ENCODE measurements around the gene EPHA3. TPM values are rescaled to one million over a fixed set of nuclear protein-coding genes. Genes with fewer than 3 reads are reported as not detected.

Gene EPHA3
- total and polyA plus RNA-seq, 9 of the 15 experiments (the other 6 are each of a cell fraction or from before 2014, with no cell fraction given), result not detected

- intact Hi-C loops (cut with micrococcal nuclease), result no loop called here
- POLR2A ChIA-PET, result no interaction called here
- Histone ChIP-seq H3K9me3 (replicated peaks; ENCODE audit: control insufficient read depth, insufficient read depth, low read depth, low read length) (no peaks in the 10 kb centered on the region), H4K20me1 (replicated peaks; ENCODE audit: control insufficient read depth, insufficient read depth, low read length) (no peaks in the 10 kb centered on the region), H3K4me3 (no peak overlapping the region), H2AFZ (ENCODE audit: low read depth, low read length) (no peak overlapping the region), H3K9ac (ENCODE audit: insufficient read depth in 1 of 2, low read depth in 2 of 2, low read length in 2 of 2) (no peak overlapping the region), H3K79me2 (ENCODE audit: control insufficient read depth, insufficient read depth, low read length) (no peaks in the 10 kb centered on the region), H3K9me1 (ENCODE audit: control insufficient read depth, insufficient read depth, low read length) (no peaks in the 10 kb centered on the region), H3K36me3 (ENCODE audit: control insufficient read depth, insufficient read depth, low read length) (no peaks in the 10 kb centered on the region), H3K27ac (ENCODE audit: extremely low read depth, low read depth, low read length) (no peak overlapping the region), H3K4me1 (replicated peaks in 1 of 2; ENCODE audit: control insufficient read depth in 2 of 2, insufficient read depth in 2 of 2, low read length in 2 of 2) (no peaks in the 10 kb centered on the region), H3K4me2 (ENCODE audit: insufficient read depth, low read length) (no peak overlapping the region), H3K27me3 (ENCODE audit: control insufficient read depth in 2 of 2, insufficient read depth in 2 of 2, low read length in 2 of 2) (no peaks in the 10 kb centered on the region)
- 0% methylated on average over 1 of the region's 1 CpG for WGBS (ENCODE audit: insufficient coverage, low coverage, missing lambda C conversion rate)
- CTCF ChIA-PET (ENCODE audit: low intra/inter-chr PET ratio), result no interaction called here
- no peak for FAIRE-seq
- DNase-seq (ENCODE audit: extremely low read depth in 1 of 4, low spot score in 3 of 4), result no peak
- BruUV-seq (replicated peaks), result no TSS peak
- no peak for TF ChIP-seq MEIS2 (IDR thresholded peaks at IDR 0.05; ENCODE audit: partially characterized antibody)
- no peak for TF ChIP-seq RBM39 (optimal IDR thresholded peaks at IDR 0.05; ENCODE audit: low read depth, low read length)
- no peak for TF ChIP-seq PCBP1 (IDR thresholded peaks at IDR 0.05; ENCODE audit: low read depth, low read length, poor library complexity, severe bottlenecking)
- TF ChIP-seq, protein P1, sequence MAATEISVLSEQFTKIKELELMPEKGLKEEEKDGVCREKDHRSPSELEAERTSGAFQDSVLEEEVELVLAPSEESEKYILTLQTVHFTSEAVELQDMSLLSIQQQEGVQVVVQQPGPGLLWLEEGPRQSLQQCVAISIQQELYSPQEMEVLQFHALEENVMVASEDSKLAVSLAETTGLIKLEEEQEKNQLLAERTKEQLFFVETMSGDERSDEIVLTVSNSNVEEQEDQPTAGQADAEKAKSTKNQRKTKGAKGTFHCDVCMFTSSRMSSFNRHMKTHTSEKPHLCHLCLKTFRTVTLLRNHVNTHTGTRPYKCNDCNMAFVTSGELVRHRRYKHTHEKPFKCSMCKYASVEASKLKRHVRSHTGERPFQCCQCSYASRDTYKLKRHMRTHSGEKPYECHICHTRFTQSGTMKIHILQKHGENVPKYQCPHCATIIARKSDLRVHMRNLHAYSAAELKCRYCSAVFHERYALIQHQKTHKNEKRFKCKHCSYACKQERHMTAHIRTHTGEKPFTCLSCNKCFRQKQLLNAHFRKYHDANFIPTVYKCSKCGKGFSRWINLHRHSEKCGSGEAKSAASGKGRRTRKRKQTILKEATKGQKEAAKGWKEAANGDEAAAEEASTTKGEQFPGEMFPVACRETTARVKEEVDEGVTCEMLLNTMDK (IDR thresholded peaks at IDR 0.05; ENCODE audit: borderline replicate concordance, insufficient read depth, low read depth, low read length, poor library complexity, severe bottlenecking), result no peak
- TF ChIP-seq, protein P2, sequence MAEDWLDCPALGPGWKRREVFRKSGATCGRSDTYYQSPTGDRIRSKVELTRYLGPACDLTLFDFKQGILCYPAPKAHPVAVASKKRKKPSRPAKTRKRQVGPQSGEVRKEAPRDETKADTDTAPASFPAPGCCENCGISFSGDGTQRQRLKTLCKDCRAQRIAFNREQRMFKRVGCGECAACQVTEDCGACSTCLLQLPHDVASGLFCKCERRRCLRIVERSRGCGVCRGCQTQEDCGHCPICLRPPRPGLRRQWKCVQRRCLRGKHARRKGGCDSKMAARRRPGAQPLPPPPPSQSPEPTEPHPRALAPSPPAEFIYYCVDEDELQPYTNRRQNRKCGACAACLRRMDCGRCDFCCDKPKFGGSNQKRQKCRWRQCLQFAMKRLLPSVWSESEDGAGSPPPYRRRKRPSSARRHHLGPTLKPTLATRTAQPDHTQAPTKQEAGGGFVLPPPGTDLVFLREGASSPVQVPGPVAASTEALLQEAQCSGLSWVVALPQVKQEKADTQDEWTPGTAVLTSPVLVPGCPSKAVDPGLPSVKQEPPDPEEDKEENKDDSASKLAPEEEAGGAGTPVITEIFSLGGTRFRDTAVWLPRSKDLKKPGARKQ (CRISPR knock-in tag; IDR thresholded peaks at IDR 0.05), result no peak
- TF ChIP-seq TBL1XR1 (IDR thresholded peaks at IDR 0.05; ENCODE audit: low read length in 2 of 2), result no peak
- TF ChIP-seq, protein P3, sequence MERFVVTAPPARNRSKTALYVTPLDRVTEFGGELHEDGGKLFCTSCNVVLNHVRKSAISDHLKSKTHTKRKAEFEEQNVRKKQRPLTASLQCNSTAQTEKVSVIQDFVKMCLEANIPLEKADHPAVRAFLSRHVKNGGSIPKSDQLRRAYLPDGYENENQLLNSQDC (CRISPR knock-in tag; IDR thresholded peaks at IDR 0.05), result no peak
- no peak for TF ChIP-seq XRCC4 (IDR thresholded peaks at IDR 0.05; ENCODE audit: extremely low read depth, insufficient read depth, insufficient read length)
- no peak for TF ChIP-seq ZBED1 (IDR thresholded peaks at IDR 0.05)
- TF ChIP-seq NRF1 (conservative IDR thresholded peaks at IDR 0.05 in 1 of 2, IDR thresholded peaks at IDR 0.05 in 1 of 2), result no peak
- no peak for TF ChIP-seq ZBTB7A (IDR thresholded peaks at IDR 0.05; ENCODE audit: borderline replicate concordance, control insufficient read depth, low read depth, low read length)
- no peak for TF ChIP-seq SMARCA5 (IDR thresholded peaks at IDR 0.05)
- TF ChIP-seq GABPA (tag; conservative IDR thresholded peaks at IDR 0.05; ENCODE audit: low read depth), result no peak
- no peak for TF ChIP-seq SIX5 (IDR thresholded peaks at IDR 0.05; ENCODE audit: borderline replicate concordance in 1 of 2, insufficient read depth in 1 of 2, low read depth in 1 of 2, low read length in 2 of 2)
- TF ChIP-seq PPARD (CRISPR knock-in tag; IDR thresholded peaks at IDR 0.05), result no peak
- no peak for ATAC-seq
- in situ Hi-C loops (cut with MboI), result no loop called here
These were observed 265.0 kb downstream of the EPHA3 start for GRCh38 chr3:89372456-89372855.

Measured in K562 (cell line).